ENCODE results near the gene PIK3R4.

PIK3R4 gene

GRCh38 chr3:130729154-130729553 is 17.5 kb downstream of the PIK3R4 start:
- Histone ChIP-seq H4K91ac (ENCODE audit: low read length) (no peak overlapping the region), H3K4me1 (ENCODE audit: control insufficient read depth, insufficient read depth, low read depth, low read length) (no peaks in the 10 kb centered on the region), H3K14ac (ENCODE audit: low read length in 2 of 2) (no peak overlapping the region), H2AFZ (ENCODE audit: low read depth, low read length) (no peak overlapping the region), H3K9ac (ENCODE audit: low read length) (no peak overlapping the region), H3K4me3 (ENCODE audit: insufficient read depth in 1 of 2, low read depth in 1 of 2, low read length in 2 of 2) (no peak overlapping the region), H3K79me1 (replicated peaks; ENCODE audit: low read length, poor library complexity, severe bottlenecking) (peaks cover 5% of the 10 kb centered on the region), H2BK5ac (ENCODE audit: low read depth, low read length, poor library complexity, severe bottlenecking) (no peak overlapping the region), H3K18ac (ENCODE audit: low read depth in 1 of 2, low read length in 2 of 2) (no peak overlapping the region), H3K36me3 (ENCODE audit: control insufficient read depth in 1 of 2, insufficient read depth in 2 of 2, low read depth in 1 of 2, low read length in 2 of 2) (peaks cover 0 to 23% of the 10 kb centered on the region in 2 experiments), H3K23ac (ENCODE audit: low read length in 2 of 2) (no peak overlapping the region), H3K4me2 (ENCODE audit: low read length, poor library complexity, severe bottlenecking) (no peak overlapping the region), H3K27me3 (ENCODE audit: control insufficient read depth in 1 of 2, insufficient read depth in 1 of 2, low read length in 2 of 2) (no peaks in the 10 kb centered on the region), H2BK15ac (ENCODE audit: low read depth, poor library complexity, severe bottlenecking) (no peak overlapping the region), H2BK120ac (ENCODE audit: low read depth, low read length) (no peak overlapping the region), H3K9me3 (ENCODE audit: control insufficient read depth, low read length) (no peaks in the 10 kb centered on the region), H2AK5ac (ENCODE audit: low read length, severe bottlenecking) (no peak overlapping the region), H3K27ac (ENCODE audit: low read length, poor library complexity, severe bottlenecking) (no peak overlapping the region), H3K4ac (ENCODE audit: low read depth in 1 of 2, low read length in 2 of 2) (no peak overlapping the region), H4K8ac (ENCODE audit: low read length) (no peak overlapping the region), H2BK12ac (ENCODE audit: low read length in 2 of 2) (no peak overlapping the region)
- DNase-seq = no peak
- WGBS = 65% methylated on average over 2 of the region's 2 CpGs

- no peak overlapping the region for H3K23ac ChIP-seq (ENCODE audit: low read length in 2 of 2)
- no peak overlapping the region for H3K18ac ChIP-seq (ENCODE audit: low read depth in 1 of 2, low read length in 2 of 2)
- no peak overlapping the region for H2BK12ac ChIP-seq (ENCODE audit: low read length in 2 of 2)
- H2AFZ ChIP-seq (ENCODE audit: low read depth, low read length) = no peak overlapping the region
- DNase-seq = no peak
- peak overlapping the region; percentile 88 for H3K9ac ChIP-seq (ENCODE audit: low read length)
- H4K91ac ChIP-seq (ENCODE audit: low read length) = no peak overlapping the region
- H2BK5ac ChIP-seq (ENCODE audit: low read depth, low read length, poor library complexity, severe bottlenecking) = no peak overlapping the region
- no peaks in the 10 kb centered on the region for H3K27me3 ChIP-seq (ENCODE audit: control insufficient read depth in 1 of 2, insufficient read depth in 1 of 2, low read length in 2 of 2)
- no peak overlapping the region for H3K27ac ChIP-seq (ENCODE audit: low read length, poor library complexity, severe bottlenecking)
- no peak overlapping the region for H3K14ac ChIP-seq (ENCODE audit: low read length in 2 of 2)
- no peak overlapping the region for H2BK120ac ChIP-seq (ENCODE audit: low read depth, low read length)
- no peaks in the 10 kb centered on the region for H3K4me1 ChIP-seq (ENCODE audit: control insufficient read depth, insufficient read depth, low read depth, low read length)
- H3K4me2 ChIP-seq (ENCODE audit: low read length, poor library complexity, severe bottlenecking) = no peak overlapping the region
- no peak overlapping the region for H3K4ac ChIP-seq (ENCODE audit: low read depth in 1 of 2, low read length in 2 of 2)
- no peaks in the 10 kb centered on the region for H3K9me3 ChIP-seq (ENCODE audit: control insufficient read depth, low read length)
- no peak overlapping the region for H3K4me3 ChIP-seq (ENCODE audit: insufficient read depth in 1 of 2, low read depth in 1 of 2, low read length in 2 of 2)
- WGBS = 85% methylated on average over 2 of the region's 2 CpGs
- H2BK15ac ChIP-seq (ENCODE audit: low read depth, poor library complexity, severe bottlenecking) = no peak overlapping the region
- no peak overlapping the region for H4K8ac ChIP-seq (ENCODE audit: low read length)
- no peak overlapping the region for H2AK5ac ChIP-seq (ENCODE audit: low read length, severe bottlenecking)
- peaks cover 0 to 20% of the 10 kb centered on the region in 2 experiments for H3K36me3 ChIP-seq (ENCODE audit: control insufficient read depth in 1 of 2, insufficient read depth in 2 of 2, low read depth in 1 of 2, low read length in 2 of 2)
- peaks cover 3% of the 10 kb centered on the region for H3K79me1 ChIP-seq (replicated peaks; ENCODE audit: low read length, poor library complexity, severe bottlenecking)
Observed at GRCh38 chr3:130728037-130728436, 18.6 kb downstream of the PIK3R4 start.

- Histone ChIP-seq H3K79me1 (replicated peaks; ENCODE audit: low read length, poor library complexity, severe bottlenecking) (peaks cover 2% of the 10 kb centered on the region), H3K4me2 (ENCODE audit: low read length, poor library complexity, severe bottlenecking) (no peak overlapping the region), H3K23ac (ENCODE audit: low read length in 2 of 2) (no peak overlapping the region), H2BK120ac (ENCODE audit: low read depth, low read length) (no peak overlapping the region), H2BK12ac (ENCODE audit: low read length in 2 of 2) (no peak overlapping the region), H3K4me3 (ENCODE audit: insufficient read depth in 1 of 2, low read depth in 1 of 2, low read length in 2 of 2) (no peak overlapping the region), H3K27me3 (ENCODE audit: control insufficient read depth in 1 of 2, insufficient read depth in 1 of 2, low read length in 2 of 2) (no peaks in the 10 kb centered on the region), H3K14ac (ENCODE audit: low read length in 2 of 2) (no peak overlapping the region), H3K4me1 (ENCODE audit: control insufficient read depth, insufficient read depth, low read depth, low read length) (no peaks in the 10 kb centered on the region), H2BK5ac (ENCODE audit: low read depth, low read length, poor library complexity, severe bottlenecking) (no peak overlapping the region), H4K91ac (ENCODE audit: low read length) (no peak overlapping the region), H2AFZ (ENCODE audit: low read depth, low read length) (no peak overlapping the region), H3K27ac (ENCODE audit: low read length, poor library complexity, severe bottlenecking) (no peak overlapping the region), H2BK15ac (ENCODE audit: low read depth, poor library complexity, severe bottlenecking) (no peak overlapping the region), H3K9me3 (ENCODE audit: control insufficient read depth, low read length) (no peaks in the 10 kb centered on the region), H3K18ac (ENCODE audit: low read depth in 1 of 2, low read length in 2 of 2) (no peak overlapping the region), H3K9ac (ENCODE audit: low read length) (peak overlapping the region; percentile 88), H4K8ac (ENCODE audit: low read length) (no peak overlapping the region), H2AK5ac (ENCODE audit: low read length, severe bottlenecking) (no peak overlapping the region), H3K36me3 (ENCODE audit: control insufficient read depth in 1 of 2, insufficient read depth in 2 of 2, low read depth in 1 of 2, low read length in 2 of 2) (peaks cover under 1 to 24% of the 10 kb centered on the region in 2 experiments), H3K4ac (ENCODE audit: low read depth in 1 of 2, low read length in 2 of 2) (no peak overlapping the region)
- DNase-seq = no peak
- WGBS = no CpG with 5 or more reads among the region's 2 CpGs
Observed at GRCh38 chr3:130725746-130726145, 20.9 kb downstream of the PIK3R4 start.

- no peak overlapping the region for H3K23ac ChIP-seq (ENCODE audit: low read length in 2 of 2)
- H3K4me3 ChIP-seq (ENCODE audit: insufficient read depth in 1 of 2, low read depth in 1 of 2, low read length in 2 of 2) = no peak overlapping the region
- no peak overlapping the region for H2BK5ac ChIP-seq (ENCODE audit: low read depth, low read length, poor library complexity, severe bottlenecking)
- H2AFZ ChIP-seq (ENCODE audit: low read depth, low read length) = no peak overlapping the region
- no peak overlapping the region for H4K91ac ChIP-seq (ENCODE audit: low read length)
- no peaks in the 10 kb centered on the region for H3K4me1 ChIP-seq (ENCODE audit: control insufficient read depth, insufficient read depth, low read depth, low read length)
- H3K4me2 ChIP-seq (ENCODE audit: low read length, poor library complexity, severe bottlenecking) = no peak overlapping the region
- H2AK5ac ChIP-seq (ENCODE audit: low read length, severe bottlenecking) = no peak overlapping the region
- no peak overlapping the region for H3K9ac ChIP-seq (ENCODE audit: low read length)
- H2BK120ac ChIP-seq (ENCODE audit: low read depth, low read length) = no peak overlapping the region
- no peaks in the 10 kb centered on the region for H3K27me3 ChIP-seq (ENCODE audit: control insufficient read depth in 1 of 2, insufficient read depth in 1 of 2, low read length in 2 of 2)
- no peak overlapping the region for H3K18ac ChIP-seq (ENCODE audit: low read depth in 1 of 2, low read length in 2 of 2)
- H3K27ac ChIP-seq (ENCODE audit: low read length, poor library complexity, severe bottlenecking) = no peak overlapping the region
- H3K14ac ChIP-seq (ENCODE audit: low read length in 2 of 2) = no peak overlapping the region
- H3K79me1 ChIP-seq (replicated peaks; ENCODE audit: low read length, poor library complexity, severe bottlenecking) = peaks cover 3% of the 10 kb centered on the region
- no peak overlapping the region for H2BK15ac ChIP-seq (ENCODE audit: low read depth, poor library complexity, severe bottlenecking)
- H3K9me3 ChIP-seq (ENCODE audit: control insufficient read depth, low read length) = no peaks in the 10 kb centered on the region
- no CpG with 5 or more reads among the region's 1 CpG for WGBS
- DNase-seq = no peak
- H2BK12ac ChIP-seq (ENCODE audit: low read length in 2 of 2) = no peak overlapping the region
- no peak overlapping the region for H4K8ac ChIP-seq (ENCODE audit: low read length)
- no peak overlapping the region for H3K4ac ChIP-seq (ENCODE audit: low read depth in 1 of 2, low read length in 2 of 2)
- H3K36me3 ChIP-seq (ENCODE audit: control insufficient read depth in 1 of 2, insufficient read depth in 2 of 2, low read depth in 1 of 2, low read length in 2 of 2) = peaks cover 7 to 36% of the 10 kb centered on the region in 2 experiments
Observed at GRCh38 chr3:130715616-130716015, 31.0 kb downstream of the PIK3R4 start.
